Mesenchymal stem cell (in vitro differentiated cells and primary cell): ENCODE measurements around the gene CCDC74B.
"Not testable (repeated sequence)": the region's sequence is repeated elsewhere in the genome, so short reads cannot be mapped to it uniquely, and the experiment has no call there.

Experiments
- DNase-seq: peaks from one replicate; pipeline ENCODE4 v3.0.0-alpha.2; 2013
- H2AFZ ChIP-seq: one replicate; pipeline ENCODE4 v1.6.1; 2013; ENCODE audit warnings: low read depth, mild to moderate bottlenecking, control low read depth, inconsistent platforms, low read length, moderate library complexity
- H2AK5ac ChIP-seq: 2 replicates; pipeline ENCODE4 v1.6.1; 2013; ENCODE audit warnings: low read length, moderate library complexity, mild to moderate bottlenecking, inconsistent platforms; ENCODE audit not compliant: severe bottlenecking
- H2BK120ac ChIP-seq: one replicate; pipeline ENCODE4 v1.6.1; 2013; ENCODE audit warnings: low read depth, mild to moderate bottlenecking, inconsistent platforms, low read length, moderate library complexity
- H2BK12ac ChIP-seq, 2 experiments: one replicate each; pipeline ENCODE4 v1.6.1; 2013; ENCODE audit warnings: inconsistent platforms in 2 of 2, low read length in 2 of 2, mild to moderate bottlenecking in 2 of 2, moderate library complexity in 2 of 2, control low read depth in 1 of 2
- H2BK15ac ChIP-seq: one replicate; pipeline ENCODE4 v1.6.1; 2013; ENCODE audit warnings: mild to moderate bottlenecking, low read depth, inconsistent platforms; ENCODE audit not compliant: poor library complexity, severe bottlenecking
- H2BK5ac ChIP-seq: 2 replicates; pipeline ENCODE4 v1.6.1; 2013; ENCODE audit warnings: low read depth, mild to moderate bottlenecking, low read length, control low read depth, inconsistent platforms; ENCODE audit not compliant: poor library complexity, severe bottlenecking
- H3K14ac ChIP-seq, 2 experiments: one replicate each; pipeline ENCODE4 v1.6.1; 2013; ENCODE audit warnings: inconsistent platforms in 2 of 2, low read length in 2 of 2, control low read depth in 1 of 2, mild to moderate bottlenecking in 1 of 2, moderate library complexity in 1 of 2
- H3K18ac ChIP-seq, 2 experiments: one replicate each; pipeline ENCODE4 v1.6.1; 2013; ENCODE audit warnings: inconsistent platforms in 2 of 2, low read length in 2 of 2, control low read depth in 1 of 2, low read depth in 1 of 2, mild to moderate bottlenecking in 1 of 2
- H3K23ac ChIP-seq, 2 experiments: one replicate each; pipeline ENCODE4 v1.6.1; 2013; ENCODE audit warnings: inconsistent platforms in 2 of 2, low read length in 2 of 2, mild to moderate bottlenecking in 2 of 2, moderate library complexity in 2 of 2, control low read depth in 1 of 2
- H3K27ac ChIP-seq: 2 replicates; pipeline ENCODE4 v1.5.1; 2013; ENCODE audit warnings: mild to moderate bottlenecking, moderate library complexity, low read length, control low read depth, inconsistent platforms; ENCODE audit not compliant: poor library complexity, severe bottlenecking
- H3K27me3 ChIP-seq, 2 experiments: 2 replicates each; pipeline versions ENCODE4 v1.6.1 to v1.7.0; 2013; ENCODE audit warnings: low read length in 2 of 2, mild to moderate bottlenecking in 2 of 2, moderate library complexity in 2 of 2, control low read depth in 1 of 2, inconsistent platforms in 1 of 2; ENCODE audit not compliant: control insufficient read depth in 1 of 2, insufficient read depth in 1 of 2
- H3K36me3 ChIP-seq, 2 experiments: 2 replicates each; pipeline versions ENCODE4 v1.6.1 to v1.7.0; 2013; ENCODE audit warnings: low read length in 2 of 2, control low read depth in 1 of 2, inconsistent platforms in 1 of 2, low read depth in 1 of 2, mild to moderate bottlenecking in 1 of 2; ENCODE audit not compliant: insufficient read depth in 2 of 2, control insufficient read depth in 1 of 2
- H3K4ac ChIP-seq, 2 experiments: one replicate each; pipeline ENCODE4 v1.6.1; 2013; ENCODE audit warnings: inconsistent platforms in 2 of 2, low read length in 2 of 2, mild to moderate bottlenecking in 2 of 2, moderate library complexity in 2 of 2, control low read depth in 1 of 2, low read depth in 1 of 2
- H3K4me1 ChIP-seq: 2 replicates; pipeline ENCODE4 v1.6.1; 2013; ENCODE audit warnings: low read depth, low read length, control low read depth; ENCODE audit not compliant: control insufficient read depth, insufficient read depth
- H3K4me2 ChIP-seq: 2 replicates; pipeline ENCODE4 v1.6.1; 2013; ENCODE audit warnings: low read length, mild to moderate bottlenecking, inconsistent platforms; ENCODE audit not compliant: poor library complexity, severe bottlenecking
- H3K4me3 ChIP-seq, 2 experiments: 2 replicates each; pipeline versions ENCODE4 v1.5.1 to v1.7.0; 2013; ENCODE audit warnings: low read length in 2 of 2, mild to moderate bottlenecking in 2 of 2, control low read depth in 1 of 2, low read depth in 1 of 2; ENCODE audit not compliant: insufficient read depth in 1 of 2
- H3K79me1 ChIP-seq: replicated peaks from 2 replicates; pipeline ENCODE4 v1.6.1; 2013; ENCODE audit warnings: mild to moderate bottlenecking, control low read depth, low read length, inconsistent platforms; ENCODE audit not compliant: poor library complexity, severe bottlenecking
- H3K9ac ChIP-seq: 2 replicates; pipeline ENCODE4 v1.7.0; 2013; ENCODE audit warnings: mild to moderate bottlenecking, low read length, moderate library complexity
- H3K9me3 ChIP-seq: 2 replicates; pipeline ENCODE4 v1.7.0; 2013; ENCODE audit warnings: mild to moderate bottlenecking, low read length; ENCODE audit not compliant: control insufficient read depth
- H4K8ac ChIP-seq: one replicate; pipeline ENCODE4 v1.6.1; 2013; ENCODE audit warnings: inconsistent platforms, mild to moderate bottlenecking, low read length, moderate library complexity
- H4K91ac ChIP-seq: one replicate; pipeline ENCODE4 v1.6.1; 2013; ENCODE audit warnings: mild to moderate bottlenecking, low read length, inconsistent platforms
- WGBS: methylation state at CpG from one replicate; pipeline ENCODE4 v1.1.7; 2013; ENCODE audit warnings: mixed read lengths; 5-methylcytosine and 5-hydroxymethylcytosine counted together

Gene CCDC74B

DNA sequence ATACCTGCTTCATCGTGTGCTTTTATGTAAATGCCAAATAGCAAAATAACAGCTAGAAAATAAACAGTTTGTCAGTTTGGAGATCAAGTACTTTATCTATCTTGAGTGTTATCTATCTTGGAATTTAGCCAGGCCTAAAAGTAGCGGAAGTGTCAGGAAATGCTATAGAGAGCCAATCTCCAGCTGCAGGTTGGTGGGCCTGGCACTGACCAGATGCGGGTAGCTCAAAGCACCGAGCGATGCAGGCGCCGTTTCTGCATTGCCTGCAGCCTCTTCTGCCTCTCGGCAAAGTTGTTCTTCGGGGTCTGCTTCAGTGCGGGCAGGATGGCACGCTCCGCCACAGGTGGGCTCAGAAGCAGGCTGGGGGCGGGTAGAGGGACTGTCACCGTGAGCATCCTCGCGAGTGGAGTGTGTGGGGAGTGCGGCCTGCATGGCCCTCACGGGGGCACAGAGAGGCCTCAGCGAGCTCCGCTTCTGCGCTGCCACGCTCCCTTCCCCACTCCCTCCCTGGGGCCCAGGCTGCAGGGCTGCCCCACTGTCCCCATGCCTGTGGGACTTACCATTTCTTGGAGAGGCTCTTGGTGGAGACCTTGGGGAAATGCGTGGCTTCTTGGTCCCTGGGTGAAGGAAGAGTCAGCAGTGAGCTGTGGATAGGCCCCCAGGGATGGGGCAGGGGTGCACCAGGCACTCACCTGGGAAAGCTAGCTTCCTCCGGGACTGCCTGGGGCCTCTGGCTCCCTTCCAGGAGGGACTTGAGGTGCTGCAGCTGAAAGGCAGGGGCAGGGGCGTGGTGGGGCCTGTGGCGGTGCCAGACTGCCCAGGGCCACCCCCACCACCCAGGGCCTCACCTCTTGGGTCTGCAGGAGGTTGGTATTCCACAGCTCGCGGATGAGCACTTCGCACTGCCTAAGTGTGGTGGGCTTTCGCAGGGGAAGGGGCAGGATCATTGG, 5.3 kb downstream of the CCDC74B start:
- WGBS: 88% methylated on average over 12 of the region's 30 CpGs
- DNase-seq, H2BK120ac ChIP-seq, H2BK5ac ChIP-seq, H3K4me1 ChIP-seq, H3K79me1 ChIP-seq, H3K4ac ChIP-seq, H3K14ac ChIP-seq, H3K36me3 ChIP-seq, H2BK15ac ChIP-seq, H2AFZ ChIP-seq, H3K4me3 ChIP-seq, H3K9me3 ChIP-seq, H3K27ac ChIP-seq, H4K91ac ChIP-seq, H3K27me3 ChIP-seq, H2BK12ac ChIP-seq, H3K23ac ChIP-seq, H3K9ac ChIP-seq, H4K8ac ChIP-seq, H3K18ac ChIP-seq, H3K4me2 ChIP-seq, H2AK5ac ChIP-seq: not testable (repeated sequence)

DNA sequence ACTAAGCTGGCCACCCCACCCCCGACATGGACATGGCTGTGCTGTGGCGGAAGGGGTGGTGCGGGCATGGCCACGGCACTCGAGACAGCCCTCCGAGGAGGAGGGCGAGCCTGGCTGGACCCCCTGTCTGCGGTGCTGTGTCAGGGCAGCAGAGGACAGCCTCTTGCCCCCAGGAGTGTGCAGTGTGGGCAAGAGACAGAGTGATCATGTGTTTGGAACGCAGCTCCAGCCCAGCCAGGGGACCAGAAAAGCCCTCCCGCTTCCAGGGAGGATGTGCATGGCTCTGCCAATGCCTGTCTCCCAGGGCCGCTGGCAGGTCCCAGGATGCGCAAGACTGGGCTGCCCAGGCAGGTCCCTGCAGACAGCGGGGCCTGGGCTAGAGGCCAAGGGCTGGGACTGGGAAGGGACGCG, 6.1 kb downstream of the CCDC74B start:
- H3K27me3 ChIP-seq, H3K18ac ChIP-seq, H3K79me1 ChIP-seq, H2AFZ ChIP-seq, H3K4me1 ChIP-seq, H3K4me3 ChIP-seq, H2BK120ac ChIP-seq, H3K4me2 ChIP-seq, DNase-seq, H2BK15ac ChIP-seq, H4K91ac ChIP-seq, H3K36me3 ChIP-seq, H3K4ac ChIP-seq, H3K27ac ChIP-seq, H3K23ac ChIP-seq, H4K8ac ChIP-seq, H2BK12ac ChIP-seq, H2BK5ac ChIP-seq, H3K14ac ChIP-seq, H2AK5ac ChIP-seq, H3K9ac ChIP-seq, H3K9me3 ChIP-seq: not testable (repeated sequence)
- WGBS: 92% methylated on average over 8 of the region's 15 CpGs

DNA sequence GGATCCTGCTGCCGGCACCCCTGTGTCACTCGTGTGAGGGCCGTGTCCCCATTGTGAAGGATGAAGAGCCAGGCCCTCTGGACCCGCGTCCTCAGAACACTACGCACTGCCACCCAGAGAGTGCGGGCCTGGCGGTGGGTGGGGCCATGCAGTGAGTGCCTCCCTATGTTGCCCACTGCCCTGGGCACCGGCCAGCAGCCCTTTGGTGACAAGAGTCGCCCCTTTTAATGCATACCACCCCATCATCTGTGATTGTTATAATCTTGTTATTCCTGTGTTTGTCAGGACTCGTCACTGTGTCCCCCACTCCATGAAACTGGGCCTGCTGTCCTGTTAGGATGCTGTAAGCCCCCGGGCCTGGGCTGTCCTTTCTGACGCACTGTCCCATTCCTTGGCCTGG, 6.6 kb downstream of the CCDC74B start:
- not testable (repeated sequence) for DNase-seq, H3K4ac ChIP-seq
- 82% methylated on average over 2 of the region's 13 CpGs for WGBS

DNA sequence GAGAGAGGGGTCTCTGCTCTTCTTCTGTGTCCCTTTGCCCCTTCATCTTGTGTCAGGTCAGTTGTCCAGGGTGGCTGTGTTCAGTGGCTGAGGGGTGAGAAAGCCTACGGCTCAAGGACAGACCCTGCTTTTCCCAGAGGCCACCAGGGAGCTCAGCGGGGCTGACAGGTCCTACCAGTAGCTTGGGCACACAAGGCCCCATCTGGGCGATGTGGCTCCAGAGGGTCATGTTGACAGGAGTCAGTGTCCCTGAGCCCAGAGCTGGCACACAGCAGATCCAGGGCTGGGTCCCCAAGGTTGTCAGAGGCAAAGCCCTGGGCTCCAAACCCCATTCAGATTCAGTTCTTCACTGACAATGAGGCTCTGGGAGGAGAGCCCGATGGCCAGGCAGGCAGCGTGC, 7.8 kb downstream of the CCDC74B start:
- H4K8ac ChIP-seq, H3K36me3 ChIP-seq, H2BK15ac ChIP-seq, H3K18ac ChIP-seq, H3K9ac ChIP-seq, H2AFZ ChIP-seq, H3K9me3 ChIP-seq, H3K23ac ChIP-seq, H3K27ac ChIP-seq, H2BK120ac ChIP-seq, H3K14ac ChIP-seq, H3K4me3 ChIP-seq, H3K4me1 ChIP-seq, H2BK5ac ChIP-seq, H3K4me2 ChIP-seq, H2BK12ac ChIP-seq, H4K91ac ChIP-seq, H3K79me1 ChIP-seq, H3K27me3 ChIP-seq, H2AK5ac ChIP-seq, H3K4ac ChIP-seq, DNase-seq: not testable (repeated sequence)
- WGBS: 61% methylated on average over 3 of the region's 5 CpGs

More for the DNA sequence above, 6.6 kb downstream of the CCDC74B start:
- not testable (repeated sequence) for H4K91ac ChIP-seq, H2BK120ac ChIP-seq, H2AFZ ChIP-seq, H3K9me3 ChIP-seq, H3K4me2 ChIP-seq, H4K8ac ChIP-seq, H3K9ac ChIP-seq, H2AK5ac ChIP-seq, H3K4me1 ChIP-seq, H3K23ac ChIP-seq, H3K79me1 ChIP-seq, H3K18ac ChIP-seq, H3K27ac ChIP-seq, H3K14ac ChIP-seq, H3K4me3 ChIP-seq, H3K27me3 ChIP-seq, H2BK5ac ChIP-seq, H2BK15ac ChIP-seq, H3K36me3 ChIP-seq, H2BK12ac ChIP-seq
